Transverse colon (tissue), 4 donors: ENCODE results near the gene OTUB1. TPM values are rescaled to one million over a fixed set of nuclear protein-coding genes. Genes with fewer than 3 reads are reported as not detected.
"Not testable (repeated sequence)": the region's sequence is repeated elsewhere in the genome, so short reads cannot be mapped to it uniquely, and the experiment has no call there.

Source experiments
- DNase-seq: peaks from one replicate; pipeline ENCODE4 v3.0.0-alpha.2; 2019
- H3K27ac ChIP-seq, 4 donors: fragments of 200-600 bp; sonication (generic); 2 replicates each; pipeline ENCODE4 v1.5.1; 2016 to 2018; ENCODE audit warnings: inconsistent platforms in 4 of 4
- H3K27me3 ChIP-seq: fragments of 200-600 bp; sonication (generic); 2 replicates; pipeline ENCODE4 v1.5.1; 2017; ENCODE audit warnings: inconsistent platforms
- H3K36me3 ChIP-seq, 4 donors: fragments of 200-600 bp; sonication (generic); 2 replicates each; pipeline ENCODE4 v1.5.1; 2017 to 2019; ENCODE audit warnings: inconsistent platforms in 4 of 4
- H3K4me1 ChIP-seq, 4 donors: fragments of 200-600 bp; sonication (generic); 2 replicates each; pipeline ENCODE4 v1.5.1; 2017 to 2020; ENCODE audit warnings: inconsistent platforms in 4 of 4
- H3K4me3 ChIP-seq, 4 donors: fragments of 200-600 bp; sonication (generic); 1 replicate in 1 of 4; 2 replicates in 3 of 4; pipeline versions ENCODE4 v1.5.1 to v1.6.1; 2017 to 2019; ENCODE audit warnings: inconsistent platforms in 4 of 4
- H3K9me3 ChIP-seq, 2 donors: fragments of 200-600 bp; sonication (generic); 2 replicates each; pipeline ENCODE4 v1.5.1; 2017 to 2019; ENCODE audit warnings: inconsistent platforms in 2 of 2
- CTCF ChIP-seq, 5 experiments: fragments of 200-600 bp in 3 of 5; fragments of 450-650 bp in 2 of 5; sonication (generic) in 3 of 5; IDR thresholded peaks; 1 replicate in 2 of 5; 2 replicates in 3 of 5; pipeline ENCODE4 v1.5.1; 2016 to 2017; ENCODE audit warnings: antibody characterized with exemption in 5 of 5, inconsistent platforms in 3 of 5, mild to moderate bottlenecking in 2 of 5, moderate library complexity in 1 of 5
- EP300 ChIP-seq: sonication (generic); formaldehyde crosslinking; IDR thresholded peaks from one replicate; pipeline ENCODE4 v1.6.1; 2017; ENCODE audit warnings: antibody characterized with exemption, low read depth
- POLR2A ChIP-seq: fragments of 450-650 bp; IDR thresholded peaks from one replicate; pipeline ENCODE4 v1.6.1; 2016; ENCODE audit warnings: antibody characterized with exemption, mild to moderate bottlenecking, moderate library complexity
- POLR2AphosphoS5 ChIP-seq, 3 donors: sonication (generic); formaldehyde crosslinking; IDR thresholded peaks; one replicate each; pipeline ENCODE4 v1.6.1; 2016; ENCODE audit warnings: antibody characterized with exemption in 3 of 3
- WGBS, 2 donors: methylation state at CpG; one replicate each; pipeline ENCODE4 v1.1.5; 2018; ENCODE audit warnings: low coverage in 1 of 2; 5-methylcytosine and 5-hydroxymethylcytosine counted together
- in situ Hi-C, 4 donors: fragments of 200-750 bp; cut with MboI; loops; one replicate each; pipeline versions ENCODE4 v1.15.0 to v1.15.1; 2017; ENCODE audit warnings: low sequenced_read_pairs in 3 of 4, low pct_ligation_motif_present in 1 of 4, low pct_unique_long_range_greater_than_20kb in 1 of 4
- intact Hi-C: fragments of 100-400 bp; cut with DNase I; formaldehyde crosslinking; loops from one replicate; pipeline ENCODE4 v1.15.1; 2023; ENCODE audit warnings: low total_unique reads
- small RNA-seq, 4 donors: library from RNA; depleted of rRNA; stranded (forward); fragments of <200 nt; gene quantifications; one replicate each; pipeline ENCODE3, GENCODE V24; 2016
- total RNA-seq, 4 donors: library from RNA; depleted of rRNA; stranded (reverse); fragments of >200 nt; gene quantifications; one replicate each; pipeline ENCODE4 v1.1.0, GENCODE V29; 2016

Gene OTUB1
- total RNA-seq, 4 donors from 2014 or later, result 52.7 to 114 (median 79.4) TPM

- TF ChIP-seq POLR2A, result no peak
- TF ChIP-seq CTCF (IDR thresholded peaks at IDR 0.05), result no peak
- TF ChIP-seq POLR2AphosphoS5 (IDR thresholded peaks at IDR 0.05), result no peak
- TF ChIP-seq EP300, result no peak
- Histone ChIP-seq H3K27me3 (no peaks in the 10 kb centered on the region), H3K9me3 (no peaks in the 10 kb centered on the region), H3K4me1 (peaks cover 0 to 3% (median 0%) of the 10 kb centered on the region in 4 donors), H3K4me3 (no peak overlapping the region), H3K36me3 (no peaks in the 10 kb centered on the region), H3K27ac (no peak overlapping the region)
- DNase-seq, result no peak
- WGBS, 2 donors, result 80 to 88% methylated on average over 2 to 5 of the region's 5 CpGs
- intact Hi-C loops (no loop called here), in situ Hi-C loops (no loop called here)
These were observed 57.3 kb downstream of the OTUB1 start for GRCh38 chr11:64043545-64043944.

- no peak overlapping the region for H3K4me3 ChIP-seq
- peaks cover 0 to 3% (median 0%) of the 10 kb centered on the region in 4 donors for H3K4me1 ChIP-seq
- no peaks in the 10 kb centered on the region for H3K27me3 ChIP-seq
- 63% methylated on average over 18 of the region's 18 CpGs; no CpG with 5 or more reads in 1 of the 2 donors for WGBS, 2 donors
- no peaks in the 10 kb centered on the region for H3K36me3 ChIP-seq
- H3K27ac ChIP-seq, result peak overlapping the region in 1 of 4 donors; percentile 22
- intact Hi-C loops (no loop called here), in situ Hi-C loops (no loop called here)
- DNase-seq, result no peak
- no peaks in the 10 kb centered on the region for H3K9me3 ChIP-seq
- TF ChIP-seq POLR2AphosphoS5 (IDR thresholded peaks at IDR 0.05) (no peak), POLR2A (no peak), EP300 (no peak), CTCF (IDR thresholded peaks at IDR 0.05) (no peak)
These were observed 58.6 kb downstream of the OTUB1 start for GRCh38 chr11:64044730-64045393.

- Histone ChIP-seq H3K27me3 (no peaks in the 10 kb centered on the region), H3K4me1 (peaks cover 0 to 1% (median 0%) of the 10 kb centered on the region in 4 donors), H3K4me3 (no peak overlapping the region), H3K36me3 (no peaks in the 10 kb centered on the region), H3K27ac (no peak overlapping the region), H3K9me3 (no peaks in the 10 kb centered on the region)
- in situ Hi-C loops (no loop called here), intact Hi-C loops (no loop called here)
- no peak for TF ChIP-seq EP300
- WGBS, 2 donors, result 93% methylated on average over 2 of the region's 2 CpGs; no CpG with 5 or more reads in 1 of the 2 donors
- no peak for DNase-seq
These were observed 59.5 kb downstream of the OTUB1 start for GRCh38 chr11:64045700-64046099.

- H3K27me3 ChIP-seq, H3K27ac ChIP-seq, in situ Hi-C loops, H3K36me3 ChIP-seq, intact Hi-C loops, H3K4me3 ChIP-seq, H3K9me3 ChIP-seq, H3K4me1 ChIP-seq, DNase-seq: not testable (repeated sequence)
- 89 to 90% methylated on average over 2 to 8 of the region's 8 CpGs for WGBS, 2 donors
These were observed 61.1 kb downstream of the OTUB1 start for GRCh38 chr11:64047373-64047772.

Small RNAs within 50 kb of the gene (small RNA-seq; reads per million reads assigned to genes)
- gene RNU6-45P, result 0 reads per million in 4 donors

Other genes with a start within 250 kb of the OTUB1 start
- gene ZFTA, start 217.7 kb upstream of the OTUB1 start, total RNA-seq, result 10 to 100 TPM in 3 of 4 donors, 1 to 10 TPM in 1; 4.6 to 15.7 (median 11.0) TPM
- gene SPINDOC, start 173.0 kb upstream of the OTUB1 start, total RNA-seq, result 1 to 10 TPM; 1.5 to 9.8 (median 5.2) TPM
- 100 to 1,000 TPM in 1 of 4 donors, 10 to 100 TPM in 3; 33.0 to 106 (median 77.8) TPM for gene MARK2, start 147.3 kb upstream of the OTUB1 start, total RNA-seq
- gene RCOR2, start 69.3 kb upstream of the OTUB1 start, total RNA-seq, result under 1 TPM in 2 of 4 donors, not detected in 2; 0.64 to 0.82 TPM
- 10 to 100 TPM; 25.8 to 36.6 (median 34.3) TPM for gene NAA40, start 47.4 kb upstream of the OTUB1 start, total RNA-seq
- gene COX8A, start 11.8 kb upstream of the OTUB1 start, total RNA-seq, result 1,000 to 10,000 TPM in 2 of 4 donors, 100 to 1,000 TPM in 2; 471 to 1,475 (median 1,057) TPM
- gene FLRT1, start 49.5 kb downstream of the OTUB1 start, total RNA-seq, result 1 to 10 TPM in 2 of 4 donors, under 1 TPM in 2; 0.32 to 1.4 (median 0.90) TPM
- 10 to 100 TPM; 42.9 to 50.7 (median 50.1) TPM for gene MACROD1, start 179.7 kb downstream of the OTUB1 start, total RNA-seq
- gene STIP1, start 199.7 kb downstream of the OTUB1 start, total RNA-seq, result 100 to 1,000 TPM in 1 of 4 donors, 10 to 100 TPM in 3; 45.3 to 181 (median 65.9) TPM
- gene FERMT3, start 220.3 kb downstream of the OTUB1 start, total RNA-seq, result 10 to 100 TPM; 14.6 to 63.3 (median 28.6) TPM
- 100 to 1,000 TPM in 2 of 4 donors, 10 to 100 TPM in 2; 82.4 to 113 (median 99.1) TPM for gene TRPT1, start 239.7 kb downstream of the OTUB1 start, total RNA-seq
- gene NUDT22, start 239.8 kb downstream of the OTUB1 start, total RNA-seq, result 100 to 1,000 TPM in 3 of 4 donors, 10 to 100 TPM in 1; 84.0 to 215 (median 127) TPM
- 100 to 1,000 TPM in 1 of 4 donors, 10 to 100 TPM in 3; 52.6 to 214 (median 76.0) TPM for gene DNAJC4, start 244.1 kb downstream of the OTUB1 start, total RNA-seq
- 10 to 100 TPM; 34.0 to 84.9 (median 36.8) TPM for gene VEGFB, start 248.1 kb downstream of the OTUB1 start, total RNA-seq